Muscle of leg (tissue), 11 donors: ENCODE measurements around the gene FSHR. TPM values are rescaled to one million over a fixed set of nuclear protein-coding genes. Genes with fewer than 3 reads are reported as not detected.
A peak's percentile ranks its signal among the peaks of the same experiment; 100 is the strongest.

Experiments used
- DNase-seq: peaks from one replicate; pipeline ENCODE4 v3.0.0; 2013
- H3K27ac ChIP-seq: one replicate; pipeline ENCODE4 v1.5.1; 2013; ENCODE audit warnings: mild to moderate bottlenecking, low read length, control low read depth
- H3K27me3 ChIP-seq: one replicate; pipeline ENCODE4 v1.6.1; 2013; ENCODE audit warnings: low read length; ENCODE audit not compliant: control insufficient read depth, insufficient read depth
- H3K36me3 ChIP-seq: one replicate; pipeline ENCODE4 v1.6.1; 2013; ENCODE audit warnings: low read length; ENCODE audit not compliant: control insufficient read depth, insufficient read depth
- H3K4me1 ChIP-seq: one replicate; pipeline ENCODE4 v1.6.1; 2013; ENCODE audit warnings: low read length; ENCODE audit not compliant: control insufficient read depth, insufficient read depth
- H3K4me3 ChIP-seq: one replicate; pipeline ENCODE4 v1.5.1; 2013; ENCODE audit warnings: low read length, control low read depth
- H3K9me3 ChIP-seq: replicated peaks from 2 replicates; pipeline ENCODE4 v1.6.1; 2013; ENCODE audit warnings: low read depth, low read length; ENCODE audit not compliant: control insufficient read depth
- WGBS: methylation state at CpG from one replicate; pipeline ENCODE4 v1.1.5; 2013; ENCODE audit warnings: missing lambda C conversion rate; ENCODE audit not compliant: insufficient coverage; 5-methylcytosine and 5-hydroxymethylcytosine counted together
- polyA plus RNA-seq, 8 donors: library from polyadenylated mRNA; unstranded; fragments of 120-200 nt; gene quantifications; one replicate each; pipeline versions ENCODE4 v1.2.1 to v1.2.3, GENCODE V29; 2013; ENCODE audit warnings: inconsistent platforms in 1 of 8, low replicate concordance in 1 of 8; ENCODE audit not compliant: insufficient read length in 8 of 8, insufficient read depth in 1 of 8
- total RNA-seq: library from RNA; stranded (reverse); fragments of 120-200 nt; gene quantifications from one replicate; pipeline ENCODE4 v1.2.4, GENCODE V29; 2013

Gene FSHR
- total and polyA plus RNA-seq, 9 donors = 0.28 to 1.7 (median 0.44) TPM

GRCh38 chr2:49123600-49123999 lies 30.7 kb downstream of the FSHR start:
- Histone ChIP-seq H3K9me3 (no peaks in the 10 kb centered on the region), H3K4me1 (no peaks in the 10 kb centered on the region), H3K4me3 (no peak overlapping the region), H3K27ac (no peak overlapping the region), H3K36me3 (no peaks in the 10 kb centered on the region), H3K27me3 (no peaks in the 10 kb centered on the region)
- WGBS = no CpG with 5 or more reads among the region's 1 CpG
- DNase-seq = no peak

DNA sequence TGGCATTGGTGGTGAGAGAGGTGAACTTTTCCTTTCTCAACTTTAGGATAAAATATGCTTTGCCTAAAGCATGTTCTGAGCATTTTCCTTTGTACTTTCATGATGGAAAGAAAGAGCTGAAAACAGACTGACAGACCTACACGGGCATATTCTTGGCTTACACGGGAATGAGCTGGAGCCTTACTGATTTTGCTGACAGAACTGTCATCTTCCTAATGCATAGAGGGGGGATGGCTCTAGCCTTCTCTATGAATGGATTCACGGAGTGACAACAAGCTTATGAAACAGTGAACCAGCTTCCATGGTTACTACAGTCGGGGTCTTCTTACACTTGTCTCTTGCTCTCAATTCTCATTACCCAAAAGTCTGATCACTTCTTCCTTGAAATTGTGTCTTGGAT lies 32.2 kb downstream of the FSHR start:
- no peak overlapping the region for H3K4me3 ChIP-seq
- WGBS = 84% methylated on average over 4 of the region's 4 CpGs
- no peak for DNase-seq
- no peaks in the 10 kb centered on the region for H3K36me3 ChIP-seq
- H3K9me3 ChIP-seq = no peaks in the 10 kb centered on the region
- H3K27ac ChIP-seq = no peak overlapping the region
- H3K4me1 ChIP-seq = no peaks in the 10 kb centered on the region
- no peaks in the 10 kb centered on the region for H3K27me3 ChIP-seq

DNA sequence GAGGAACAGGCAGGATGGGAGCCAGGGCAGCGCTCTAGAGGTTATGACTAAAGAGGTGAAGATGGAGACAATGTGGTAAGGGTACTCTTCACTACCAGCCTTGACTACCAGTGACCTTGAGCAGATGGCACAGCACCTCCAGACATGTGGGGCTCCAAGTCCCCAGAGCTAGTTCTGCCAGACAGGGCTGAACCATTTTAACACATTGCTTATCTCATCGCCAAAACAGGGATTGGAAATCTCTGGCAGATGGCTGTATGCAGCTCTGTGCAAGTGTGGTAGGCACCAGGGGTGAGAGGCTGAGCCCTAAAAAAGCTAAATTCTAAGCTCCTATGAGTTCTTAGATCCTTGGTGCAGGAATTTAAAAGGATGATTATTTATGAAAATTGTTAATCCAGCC lies 41.3 kb downstream of the FSHR start:
- no peak for DNase-seq
- Histone ChIP-seq H3K36me3 (no peaks in the 10 kb centered on the region), H3K4me1 (no peaks in the 10 kb centered on the region), H3K27me3 (no peaks in the 10 kb centered on the region), H3K9me3 (no peaks in the 10 kb centered on the region), H3K27ac (no peak overlapping the region), H3K4me3 (no peak overlapping the region)
- no CpG with 5 or more reads among the region's 2 CpGs for WGBS

- 38% methylated on average over 4 of the region's 7 CpGs for WGBS
- no peaks in the 10 kb centered on the region for H3K9me3 ChIP-seq
- H3K36me3 ChIP-seq = no peaks in the 10 kb centered on the region
- H3K27ac ChIP-seq = no peak overlapping the region
- H3K27me3 ChIP-seq = no peaks in the 10 kb centered on the region
- H3K4me1 ChIP-seq = no peaks in the 10 kb centered on the region
- no peak overlapping the region for H3K4me3 ChIP-seq
- peak; percentile 37 for DNase-seq
Observed at GRCh38 chr2:49111456-49111855, 42.9 kb downstream of the FSHR start.

- Histone ChIP-seq H3K27ac (no peak overlapping the region), H3K4me1 (no peaks in the 10 kb centered on the region), H3K4me3 (no peak overlapping the region), H3K9me3 (no peaks in the 10 kb centered on the region), H3K36me3 (no peaks in the 10 kb centered on the region), H3K27me3 (no peaks in the 10 kb centered on the region)
- WGBS = no CpG with 5 or more reads among the region's 2 CpGs
- no peak for DNase-seq
Observed at GRCh38 chr2:49111006-49111405, 43.3 kb downstream of the FSHR start.

GRCh38 chr2:49110571-49110970 lies 43.7 kb downstream of the FSHR start:
- no CpG with 5 or more reads among the region's 1 CpG for WGBS
- H3K9me3 ChIP-seq = no peaks in the 10 kb centered on the region
- H3K4me3 ChIP-seq = no peak overlapping the region
- H3K36me3 ChIP-seq = no peaks in the 10 kb centered on the region
- no peak for DNase-seq
- H3K4me1 ChIP-seq = no peaks in the 10 kb centered on the region
- no peak overlapping the region for H3K27ac ChIP-seq
- H3K27me3 ChIP-seq = no peaks in the 10 kb centered on the region

DNA sequence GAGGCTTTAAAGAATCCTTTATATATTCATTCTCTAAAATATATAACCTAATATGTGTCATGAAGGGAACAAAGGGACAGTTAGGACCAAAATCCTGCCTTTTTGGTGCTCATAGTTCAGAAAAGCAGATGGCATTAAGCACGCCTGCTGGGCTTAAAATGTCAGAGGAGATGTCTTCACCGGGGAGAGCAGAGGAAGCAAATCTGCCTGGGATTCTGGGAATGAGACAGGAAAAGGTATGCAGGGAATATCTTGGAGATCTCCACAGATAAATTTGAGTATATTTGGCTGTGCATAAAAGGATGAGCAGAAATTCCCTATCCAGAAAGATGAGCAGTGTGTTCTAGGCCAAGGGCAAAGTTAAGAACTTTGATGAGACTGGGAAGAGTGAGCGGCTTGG lies 45.5 kb downstream of the FSHR start:
- Histone ChIP-seq H3K27me3 (no peaks in the 10 kb centered on the region), H3K4me3 (no peak overlapping the region), H3K9me3 (no peaks in the 10 kb centered on the region), H3K4me1 (no peaks in the 10 kb centered on the region), H3K36me3 (no peaks in the 10 kb centered on the region), H3K27ac (no peak overlapping the region)
- DNase-seq = no peak
- WGBS = 53% methylated on average over 3 of the region's 3 CpGs

- no peaks in the 10 kb centered on the region for H3K27me3 ChIP-seq
- no peaks in the 10 kb centered on the region for H3K9me3 ChIP-seq
- H3K4me3 ChIP-seq = no peak overlapping the region
- H3K27ac ChIP-seq = no peak overlapping the region
- 100% methylated on average over 1 of the region's 3 CpGs for WGBS
- H3K36me3 ChIP-seq = no peaks in the 10 kb centered on the region
- no peaks in the 10 kb centered on the region for H3K4me1 ChIP-seq
- DNase-seq = no peak
Observed at GRCh38 chr2:49108436-49108835, 45.9 kb downstream of the FSHR start.

DNA sequence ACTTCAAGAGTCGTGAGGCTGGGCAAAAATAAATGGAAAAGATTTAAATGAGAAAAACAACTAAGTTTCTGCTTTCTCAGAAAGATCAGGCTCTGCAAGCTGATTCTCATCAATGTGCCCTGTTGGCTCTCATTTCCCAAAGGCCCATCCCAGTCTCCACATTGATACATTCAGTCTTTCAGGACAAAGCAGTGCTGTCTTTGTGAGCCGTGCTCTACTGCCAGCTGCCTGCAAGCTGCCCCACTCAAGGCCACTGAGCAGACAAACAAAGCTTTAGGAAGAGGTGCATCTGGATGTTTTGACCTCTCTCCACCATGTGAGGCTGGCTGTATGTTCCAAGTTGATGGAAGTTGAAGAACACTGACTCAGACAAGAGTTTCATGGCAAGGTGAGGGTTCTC lies 48.8 kb downstream of the FSHR start:
- no peak overlapping the region for H3K27ac ChIP-seq
- H3K4me1 ChIP-seq = no peaks in the 10 kb centered on the region
- no peaks in the 10 kb centered on the region for H3K9me3 ChIP-seq

GRCh38 chr2:49102146-49102545 lies 52.2 kb downstream of the FSHR start:
- DNase-seq = no peak
- H3K4me1 ChIP-seq = no peaks in the 10 kb centered on the region
- H3K27ac ChIP-seq = no peak overlapping the region
- no peaks in the 10 kb centered on the region for H3K27me3 ChIP-seq
- H3K36me3 ChIP-seq = no peaks in the 10 kb centered on the region
- H3K4me3 ChIP-seq = no peak overlapping the region
- 65% methylated on average over 1 of the region's 1 CpG for WGBS
- no peaks in the 10 kb centered on the region for H3K9me3 ChIP-seq

More for the DNA sequence above, 48.8 kb downstream of the FSHR start:
- 80% methylated on average over 1 of the region's 2 CpGs for WGBS
- Histone ChIP-seq H3K36me3 (no peaks in the 10 kb centered on the region), H3K27me3 (no peaks in the 10 kb centered on the region), H3K4me3 (no peak overlapping the region)
- DNase-seq = no peak

GRCh38 chr2:49080681-49081080 lies 73.6 kb downstream of the FSHR start:
- Histone ChIP-seq H3K36me3 (no peaks in the 10 kb centered on the region), H3K4me3 (no peak overlapping the region), H3K27ac (no peak overlapping the region), H3K9me3 (no peaks in the 10 kb centered on the region), H3K27me3 (no peaks in the 10 kb centered on the region), H3K4me1 (no peaks in the 10 kb centered on the region)
- no peak for DNase-seq
- 60% methylated on average over 1 of the region's 2 CpGs for WGBS
